Activated naive CD4-positive, alpha-beta T cell treated with anti-CD3 and anti-CD28 coated beads, Interleukin-2, amount 10 ng/mL, durations not matched to agents 7 days and 5 days (primary cell): Measurements from ENCODE around the gene ROBO2.
A peak's percentile ranks its signal among the peaks of the same experiment; 100 is the strongest.

Experiments used
- CTCF ChIA-PET: fragments of 350-600 bp; sonication (Branson Sonifier 250); formaldehyde crosslinking; loops from one replicate; lab custom pipeline; 2021; ENCODE audit warnings: antibody characterized with exemption; lab: Charles Lee
- DNase-seq: peaks from one replicate; pipeline ENCODE4 v3.0.0-alpha.2; 2020
- H3K27ac Mint-ChIP-seq: one replicate; pipeline ENCODE4 v1.8.0; 2021; ENCODE audit warnings: mild to moderate bottlenecking, moderate library complexity, mixed read lengths
- H3K27me3 Mint-ChIP-seq: one replicate; pipeline ENCODE4 v1.8.0; 2021; ENCODE audit warnings: mild to moderate bottlenecking, mixed read lengths
- H3K36me3 Mint-ChIP-seq: one replicate; pipeline ENCODE4 v1.8.0; 2021; ENCODE audit warnings: mixed read lengths
- H3K4me1 Mint-ChIP-seq: one replicate; pipeline ENCODE4 v1.8.0; 2021; ENCODE audit warnings: mixed read lengths
- H3K4me3 Mint-ChIP-seq: one replicate; pipeline ENCODE4 v1.8.0; 2021; ENCODE audit warnings: mild to moderate bottlenecking, moderate library complexity, mixed read lengths
- H3K9me3 Mint-ChIP-seq: one replicate; pipeline ENCODE4 v1.8.0; 2021; ENCODE audit warnings: mixed read lengths

Gene ROBO2

GRCh38 chr3:77040926-77041722, 1.2 kb downstream of the ROBO2 start:
- H3K9me3 Mint-ChIP-seq: no peaks in the 10 kb centered on the region
- CTCF ChIA-PET: no interaction called here
- H3K36me3 Mint-ChIP-seq: peaks cover 2% of the 10 kb centered on the region
- H3K4me3 Mint-ChIP-seq: no peak overlapping the region
- peaks cover 35% of the 10 kb centered on the region for H3K27me3 Mint-ChIP-seq
- H3K27ac Mint-ChIP-seq: no peak overlapping the region
- H3K4me1 Mint-ChIP-seq: no peaks in the 10 kb centered on the region
- DNase-seq: no peak

DNA sequence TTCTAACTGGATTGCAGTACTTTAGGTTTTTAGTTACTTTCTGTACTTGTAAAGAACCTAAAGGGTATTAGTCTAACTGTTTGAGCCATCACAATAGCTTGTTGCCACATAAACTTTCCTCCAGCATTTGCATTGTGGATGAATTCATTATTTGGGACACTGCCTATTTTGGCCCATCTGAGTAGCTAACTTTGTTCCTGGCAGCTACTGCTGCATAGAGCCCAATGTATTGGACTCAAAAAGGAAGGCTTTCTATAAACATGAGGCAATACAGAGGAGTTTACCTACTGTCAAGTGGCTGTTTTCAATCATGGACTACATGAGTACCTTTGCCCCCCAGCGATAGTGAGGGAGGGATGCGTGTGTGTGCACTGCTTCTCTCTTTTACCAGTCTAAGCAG, 1.9 kb downstream of the ROBO2 start:
- Mint-ChIP-seq H3K27me3 (peaks cover 35% of the 10 kb centered on the region), H3K4me3 (no peak overlapping the region), H3K4me1 (no peaks in the 10 kb centered on the region), H3K9me3 (peaks cover 2% of the 10 kb centered on the region), H3K27ac (no peak overlapping the region), H3K36me3 (peaks cover 2% of the 10 kb centered on the region)
- DNase-seq: no peak
- CTCF ChIA-PET: no interaction called here

GRCh38 chr3:77042343-77042742, 2.4 kb downstream of the ROBO2 start:
- Mint-ChIP-seq H3K27ac (no peak overlapping the region), H3K4me1 (no peaks in the 10 kb centered on the region), H3K9me3 (peaks cover 3% of the 10 kb centered on the region), H3K27me3 (peaks cover 35% of the 10 kb centered on the region), H3K36me3 (peaks cover 2% of the 10 kb centered on the region), H3K4me3 (no peak overlapping the region)
- CTCF ChIA-PET: no interaction called here
- DNase-seq: no peak

DNA sequence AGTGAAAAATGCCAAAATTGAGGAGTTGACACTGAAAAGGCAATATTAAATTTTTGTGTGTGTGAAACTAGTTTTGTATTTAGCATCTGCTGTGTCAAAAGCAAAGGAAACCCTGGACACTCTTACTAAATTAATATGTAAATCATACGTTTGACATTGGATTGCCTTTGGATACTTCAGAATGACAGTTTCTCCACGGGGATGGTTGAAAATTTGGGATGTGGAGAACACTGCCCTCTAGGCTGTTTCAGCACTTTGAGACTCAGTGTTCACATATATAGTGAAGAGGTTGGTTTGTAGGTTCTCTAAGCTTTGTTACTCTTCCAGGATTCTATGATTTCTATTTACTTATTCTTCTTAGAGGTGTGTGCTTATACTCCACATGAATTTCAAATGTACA, 3.0 kb downstream of the ROBO2 start:
- Mint-ChIP-seq H3K27me3 (peaks cover 35% of the 10 kb centered on the region), H3K4me1 (no peaks in the 10 kb centered on the region), H3K9me3 (peaks cover 3% of the 10 kb centered on the region), H3K27ac (no peak overlapping the region), H3K4me3 (no peak overlapping the region), H3K36me3 (peaks cover 2% of the 10 kb centered on the region)
- CTCF ChIA-PET: no interaction called here
- no peak for DNase-seq

- Mint-ChIP-seq H3K27ac (no peak overlapping the region), H3K27me3 (peaks cover 7% of the 10 kb centered on the region), H3K4me1 (no peaks in the 10 kb centered on the region), H3K9me3 (peaks cover 3% of the 10 kb centered on the region), H3K36me3 (no peaks in the 10 kb centered on the region), H3K4me3 (no peak overlapping the region)
- DNase-seq: no peak
- CTCF ChIA-PET: no interaction called here
Observed at GRCh38 chr3:77045686-77046085, 5.8 kb downstream of the ROBO2 start.

GRCh38 chr3:77048186-77048585, 8.3 kb downstream of the ROBO2 start:
- CTCF ChIA-PET: no interaction called here
- H3K4me3 Mint-ChIP-seq: no peak overlapping the region

DNA sequence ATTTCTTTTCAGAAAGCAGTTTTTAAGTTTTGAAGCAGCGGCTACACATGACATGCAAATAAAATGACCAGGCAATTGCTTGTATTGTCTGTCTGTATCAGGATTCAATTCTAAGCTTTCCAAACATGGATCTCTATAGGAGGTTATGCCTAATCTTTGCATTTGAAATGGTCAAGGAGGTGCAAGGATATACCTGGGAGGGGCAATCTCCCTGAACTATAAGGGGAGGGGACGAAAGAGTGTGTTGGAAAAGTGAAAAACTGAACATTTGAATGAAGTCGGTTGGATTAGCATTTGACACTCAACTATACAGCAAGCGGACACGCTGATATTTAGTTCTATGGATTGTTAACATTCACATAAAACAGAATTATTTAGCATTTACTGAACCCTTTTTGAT, 11.7 kb downstream of the ROBO2 start:
- Mint-ChIP-seq H3K27ac (peak overlapping the region; percentile 70), H3K4me3 (no peak overlapping the region), H3K4me1 (no peaks in the 10 kb centered on the region), H3K36me3 (no peaks in the 10 kb centered on the region), H3K27me3 (no peaks in the 10 kb centered on the region), H3K9me3 (peaks cover 8% of the 10 kb centered on the region)
- CTCF ChIA-PET: no interaction called here
- DNase-seq: no peak

More at GRCh38 chr3:77048186-77048585, 8.3 kb downstream of the ROBO2 start:
- Mint-ChIP-seq H3K27ac (no peak overlapping the region), H3K4me1 (no peaks in the 10 kb centered on the region), H3K9me3 (peaks cover 5% of the 10 kb centered on the region), H3K36me3 (no peaks in the 10 kb centered on the region), H3K27me3 (no peaks in the 10 kb centered on the region)
- DNase-seq: no peak

DNA sequence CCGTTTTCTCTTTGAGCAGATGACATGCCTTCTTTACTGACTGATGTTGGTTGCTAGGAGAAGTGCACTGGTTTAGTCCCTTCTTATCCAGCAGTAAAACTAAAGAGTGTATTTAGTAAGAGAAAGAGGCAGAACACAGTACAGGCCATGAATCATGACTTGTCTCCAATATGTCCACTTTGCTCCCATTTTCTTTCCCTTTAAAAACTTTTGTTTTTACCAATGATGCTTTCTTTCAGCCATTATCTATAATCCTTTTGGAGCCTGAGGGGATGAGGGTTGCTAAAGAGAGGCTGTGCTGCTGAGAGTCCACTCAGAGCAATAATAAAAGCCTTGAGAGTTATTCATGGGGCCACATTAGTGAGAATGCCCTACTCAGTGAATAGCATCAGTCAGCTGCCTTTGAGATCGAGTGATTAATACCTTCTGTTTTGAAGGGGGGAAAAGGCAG, 12.2 kb downstream of the ROBO2 start:
- CTCF ChIA-PET: no interaction called here
- no peaks in the 10 kb centered on the region for H3K4me1 Mint-ChIP-seq
- no peaks in the 10 kb centered on the region for H3K36me3 Mint-ChIP-seq
- H3K27ac Mint-ChIP-seq: no peak overlapping the region
- no peak for DNase-seq
- no peaks in the 10 kb centered on the region for H3K27me3 Mint-ChIP-seq
- H3K4me3 Mint-ChIP-seq: no peak overlapping the region
- peaks cover 5% of the 10 kb centered on the region for H3K9me3 Mint-ChIP-seq

- Mint-ChIP-seq H3K4me3 (no peak overlapping the region), H3K4me1 (no peaks in the 10 kb centered on the region), H3K27ac (no peak overlapping the region), H3K36me3 (no peaks in the 10 kb centered on the region), H3K27me3 (no peaks in the 10 kb centered on the region), H3K9me3 (peaks cover 5% of the 10 kb centered on the region)
- CTCF ChIA-PET: no interaction called here
- no peak for DNase-seq
Observed at GRCh38 chr3:77052733-77053670, 13.1 kb downstream of the ROBO2 start.

DNA sequence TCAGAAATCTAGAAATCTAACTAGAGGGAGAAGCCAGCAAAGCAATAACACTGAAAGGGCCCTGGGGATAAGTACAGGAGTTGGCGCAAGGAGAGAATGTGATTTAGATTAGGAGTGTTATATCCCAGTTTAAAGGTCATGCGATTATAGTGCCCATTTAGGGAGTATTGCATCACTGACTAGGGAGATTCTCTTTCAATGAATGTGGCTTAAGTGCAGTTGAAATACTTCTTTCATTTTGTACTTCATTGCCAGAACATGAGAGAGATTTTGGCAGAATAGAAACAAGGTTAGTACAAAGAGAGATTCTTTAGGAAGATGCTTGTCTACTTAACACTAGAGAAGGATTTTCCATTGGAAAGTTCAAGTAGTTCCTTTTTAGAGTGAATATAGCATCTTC, 13.9 kb downstream of the ROBO2 start:
- no peak overlapping the region for H3K4me3 Mint-ChIP-seq
- H3K4me1 Mint-ChIP-seq: no peaks in the 10 kb centered on the region
- H3K36me3 Mint-ChIP-seq: no peaks in the 10 kb centered on the region
- no peaks in the 10 kb centered on the region for H3K27me3 Mint-ChIP-seq
- DNase-seq: no peak
- CTCF ChIA-PET: no interaction called here
- H3K27ac Mint-ChIP-seq: no peak overlapping the region
- peaks cover 5% of the 10 kb centered on the region for H3K9me3 Mint-ChIP-seq

GRCh38 chr3:77055841-77056341, 16.0 kb downstream of the ROBO2 start:
- Mint-ChIP-seq H3K9me3 (peaks cover 12% of the 10 kb centered on the region), H3K27ac (no peak overlapping the region), H3K36me3 (no peaks in the 10 kb centered on the region), H3K4me1 (no peaks in the 10 kb centered on the region), H3K4me3 (no peak overlapping the region), H3K27me3 (no peaks in the 10 kb centered on the region)
- CTCF ChIA-PET: no interaction called here
- DNase-seq: no peak

DNA sequence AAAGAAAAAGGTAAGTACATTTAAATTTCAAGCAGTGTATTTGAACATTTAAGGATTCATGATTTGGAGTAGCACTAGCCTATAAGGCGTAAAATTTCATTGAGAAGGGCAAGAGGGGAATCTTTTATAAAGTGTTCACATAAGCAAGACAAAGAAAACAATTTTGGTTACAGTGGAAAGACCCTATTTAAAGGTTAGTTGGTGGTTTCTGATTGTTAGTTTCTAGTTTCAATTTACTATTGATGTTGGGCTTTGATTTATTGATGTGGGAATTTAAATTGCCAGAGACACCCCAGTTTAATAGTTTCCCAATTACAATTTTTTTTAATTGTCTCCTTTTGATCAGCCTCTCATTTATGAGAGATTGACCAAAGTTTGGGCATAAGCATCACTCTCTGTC, 19.5 kb downstream of the ROBO2 start:
- H3K9me3 Mint-ChIP-seq: peaks cover 18% of the 10 kb centered on the region
- no peaks in the 10 kb centered on the region for H3K36me3 Mint-ChIP-seq
- CTCF ChIA-PET: no interaction called here
- no peaks in the 10 kb centered on the region for H3K27me3 Mint-ChIP-seq
- no peak overlapping the region for H3K27ac Mint-ChIP-seq
- DNase-seq: no peak
- H3K4me1 Mint-ChIP-seq: no peaks in the 10 kb centered on the region
- no peak overlapping the region for H3K4me3 Mint-ChIP-seq

DNA sequence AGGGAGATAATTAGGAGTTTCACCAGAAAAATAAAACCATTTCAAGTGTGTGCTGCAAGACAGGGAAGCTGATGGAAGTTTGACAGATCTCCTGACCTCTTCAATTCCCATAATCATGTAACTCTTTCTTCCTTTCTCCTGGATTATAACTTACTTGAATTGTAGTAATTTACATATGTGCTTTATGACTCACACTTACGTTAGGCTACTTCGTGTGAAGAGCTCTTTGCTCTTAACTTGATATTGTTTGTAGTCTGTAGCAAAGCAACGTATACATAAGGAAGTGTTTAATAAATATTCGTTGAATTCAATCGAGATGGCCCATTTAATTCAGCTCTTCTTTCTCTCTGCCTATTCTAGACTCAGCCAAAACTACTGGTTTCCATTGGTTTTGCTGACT, 23.5 kb downstream of the ROBO2 start:
- no peaks in the 10 kb centered on the region for H3K27me3 Mint-ChIP-seq
- H3K4me1 Mint-ChIP-seq: no peaks in the 10 kb centered on the region
- no peak overlapping the region for H3K4me3 Mint-ChIP-seq
- peaks cover 17% of the 10 kb centered on the region for H3K9me3 Mint-ChIP-seq
- CTCF ChIA-PET: no interaction called here
- no peak overlapping the region for H3K27ac Mint-ChIP-seq
- no peaks in the 10 kb centered on the region for H3K36me3 Mint-ChIP-seq
- no peak for DNase-seq

GRCh38 chr3:77065750-77066149, 25.9 kb downstream of the ROBO2 start:
- Mint-ChIP-seq H3K36me3 (no peaks in the 10 kb centered on the region), H3K4me3 (no peak overlapping the region), H3K27ac (no peak overlapping the region), H3K4me1 (no peaks in the 10 kb centered on the region), H3K9me3 (peaks cover 11% of the 10 kb centered on the region), H3K27me3 (no peaks in the 10 kb centered on the region)
- DNase-seq: no peak
- CTCF ChIA-PET: no interaction called here
